MV-4-11 (cell line): ENCODE measurements around the gene PSTPIP1.

ENCODE experiments used
- DNase-seq: peaks from one replicate; lab custom pipeline; 2025; lab: John Stamatoyannopoulos, UW

The PSTPIP1 gene

DNA sequence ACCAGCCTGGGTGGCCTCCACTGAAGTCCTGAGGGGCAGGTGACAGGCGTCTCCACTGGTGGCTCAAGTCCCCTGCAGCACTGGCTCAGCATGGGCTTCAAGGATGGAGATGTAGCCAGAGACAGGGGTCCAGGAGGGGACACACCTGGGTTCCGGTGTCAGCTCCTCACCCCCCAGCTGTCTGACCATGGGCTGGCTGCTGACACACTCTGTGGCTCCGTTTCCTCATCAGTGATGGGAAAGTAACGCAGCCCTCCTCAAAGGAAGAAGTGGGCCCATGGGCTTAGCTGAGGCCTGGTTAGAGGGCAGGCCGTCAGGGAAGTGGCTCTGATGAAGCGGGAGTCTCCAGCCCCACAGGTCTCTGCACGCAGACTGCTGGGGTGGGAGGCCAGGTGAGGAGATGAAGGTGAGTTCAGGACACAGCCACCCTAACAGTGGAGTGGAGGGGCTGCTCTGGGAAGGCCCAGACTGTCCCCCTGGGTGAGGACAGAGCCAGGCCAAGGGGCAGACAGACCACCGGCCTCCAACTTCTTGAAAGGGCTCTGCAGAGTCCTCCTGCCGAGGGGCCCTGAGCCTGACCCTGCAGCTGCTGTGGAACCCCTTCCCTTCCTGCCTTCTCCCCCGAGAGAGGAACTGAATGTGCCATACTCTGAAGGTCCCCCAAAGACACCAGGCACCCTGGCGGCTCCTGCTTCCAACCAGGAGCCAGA is 24.0 kb downstream of the PSTPIP1 start:
- DNase-seq: peak; percentile 45

DNA sequence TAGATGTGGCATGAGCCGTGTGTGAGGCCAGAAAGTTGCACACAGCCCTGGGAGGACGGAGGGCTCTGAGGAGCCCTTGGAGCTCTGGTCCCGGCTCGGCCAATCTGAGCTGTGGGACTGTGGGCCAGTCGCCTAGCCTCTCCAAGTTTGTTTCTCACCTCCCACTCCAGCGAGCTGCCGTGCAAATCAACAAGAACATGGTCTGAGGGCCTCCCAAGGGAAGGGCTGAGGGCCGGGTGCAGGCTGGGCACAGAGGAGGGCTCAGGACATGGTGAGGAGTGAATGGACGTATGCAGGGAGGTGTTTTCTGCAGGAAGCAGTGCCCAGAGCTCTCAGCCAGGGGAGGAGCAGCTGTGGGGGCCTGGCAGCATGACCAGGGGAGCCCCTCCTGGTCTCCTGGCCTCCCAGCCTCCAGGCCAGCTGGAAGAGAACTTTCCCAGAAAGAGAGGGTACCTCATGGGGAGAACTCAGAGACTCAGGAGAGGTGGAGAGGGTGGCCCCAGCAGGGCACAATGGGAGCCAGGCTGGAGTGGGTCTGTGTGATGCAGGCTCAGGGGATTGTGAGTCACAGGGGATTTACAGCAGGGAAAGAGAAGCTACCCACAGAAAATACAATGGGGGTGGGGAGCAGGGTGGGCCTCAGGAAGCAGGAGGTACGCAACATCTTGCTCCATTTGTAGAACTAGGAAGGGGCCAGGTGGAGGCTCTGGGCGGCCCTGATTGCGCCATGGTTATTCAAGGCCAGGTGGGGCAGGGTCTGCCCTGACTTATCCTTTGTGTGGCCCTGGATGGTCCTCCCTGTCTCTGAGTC is 24.8 kb downstream of the PSTPIP1 start:
- DNase-seq: peak; percentile 46

DNA sequence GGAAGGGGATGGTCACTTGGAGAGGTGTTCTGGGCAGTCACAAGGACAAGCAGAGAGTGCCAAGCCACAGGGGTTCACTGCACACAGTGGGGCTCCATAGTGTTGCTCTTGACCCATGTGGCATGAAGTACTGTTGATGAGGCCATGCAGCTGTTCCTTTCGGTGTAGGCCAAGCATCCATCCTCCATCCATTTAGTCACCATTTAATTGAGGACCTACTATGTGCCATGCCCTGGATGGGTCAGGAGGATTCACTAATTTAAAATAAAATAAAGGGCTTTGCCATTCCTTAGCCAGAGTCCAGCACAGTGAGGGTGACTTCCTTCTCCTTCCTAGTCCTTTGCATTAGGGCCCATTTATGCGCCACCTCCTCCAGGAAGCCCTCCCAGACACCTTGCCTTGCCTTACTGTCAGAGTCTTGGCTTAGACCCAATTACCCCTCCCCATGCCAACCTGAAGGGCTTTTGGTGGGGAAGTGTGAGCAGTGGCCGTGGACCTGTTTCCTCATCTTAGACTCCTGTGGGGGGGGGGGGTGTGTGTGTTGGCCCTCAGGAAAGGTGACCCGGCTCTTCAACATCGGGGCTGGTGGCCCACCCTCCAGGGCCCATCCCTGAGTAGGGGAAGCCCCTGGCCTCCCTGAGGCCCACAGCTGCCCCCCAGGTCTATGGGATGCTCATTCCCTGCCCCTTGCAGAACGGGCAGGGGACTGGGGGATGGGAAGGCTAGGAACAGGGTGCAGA is 25.6 kb downstream of the PSTPIP1 start:
- DNase-seq: no peak

DNA sequence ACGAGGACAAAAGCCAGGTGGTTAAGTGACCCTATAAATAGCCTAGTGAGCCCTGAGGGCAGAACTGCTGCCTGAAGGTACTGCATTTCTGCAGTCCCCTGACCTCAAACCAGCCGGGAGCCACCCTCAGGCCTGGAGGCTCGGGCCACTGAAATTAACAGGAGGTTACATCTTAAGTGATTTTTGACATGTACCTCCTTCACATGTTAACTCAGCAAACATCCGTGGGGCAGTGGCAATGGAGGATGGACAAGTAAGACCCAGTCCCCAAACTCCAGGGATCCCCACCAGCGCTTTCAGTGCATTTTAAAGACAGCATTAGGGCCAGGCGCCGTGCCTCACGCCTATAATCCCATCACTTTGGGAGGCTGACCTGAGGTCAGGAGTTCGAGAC is 26.2 kb downstream of the PSTPIP1 start:
- DNase-seq: no peak

DNA sequence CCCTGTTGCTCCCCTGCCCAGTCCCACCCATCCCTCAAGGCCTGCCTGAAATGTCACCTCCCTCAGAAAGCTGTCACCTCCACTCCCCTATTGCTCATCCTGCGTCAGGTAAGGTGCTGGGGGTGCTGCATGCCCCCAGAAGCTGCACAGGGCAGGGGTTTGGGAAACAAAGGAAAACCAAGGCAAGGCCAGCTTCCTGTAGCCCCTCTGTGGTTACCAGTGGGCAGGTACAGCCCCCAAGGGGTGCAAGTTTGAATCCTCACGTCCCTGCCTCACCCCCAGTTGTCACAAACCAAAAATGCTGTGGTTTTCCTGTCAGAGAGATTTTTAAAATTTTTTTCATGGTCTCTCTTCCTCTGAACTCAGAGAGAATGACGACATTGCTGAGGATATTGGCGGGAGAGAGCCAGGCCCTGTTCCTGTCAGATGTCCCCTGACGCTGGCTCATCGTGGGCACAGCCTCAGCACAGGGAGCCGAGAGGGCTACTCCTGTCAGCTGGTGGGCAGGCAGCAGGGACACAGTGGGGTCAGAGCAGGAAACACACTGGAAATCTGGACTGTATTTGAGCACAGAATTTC is 27.0 kb downstream of the PSTPIP1 start:
- peak; percentile 67 for DNase-seq

DNA sequence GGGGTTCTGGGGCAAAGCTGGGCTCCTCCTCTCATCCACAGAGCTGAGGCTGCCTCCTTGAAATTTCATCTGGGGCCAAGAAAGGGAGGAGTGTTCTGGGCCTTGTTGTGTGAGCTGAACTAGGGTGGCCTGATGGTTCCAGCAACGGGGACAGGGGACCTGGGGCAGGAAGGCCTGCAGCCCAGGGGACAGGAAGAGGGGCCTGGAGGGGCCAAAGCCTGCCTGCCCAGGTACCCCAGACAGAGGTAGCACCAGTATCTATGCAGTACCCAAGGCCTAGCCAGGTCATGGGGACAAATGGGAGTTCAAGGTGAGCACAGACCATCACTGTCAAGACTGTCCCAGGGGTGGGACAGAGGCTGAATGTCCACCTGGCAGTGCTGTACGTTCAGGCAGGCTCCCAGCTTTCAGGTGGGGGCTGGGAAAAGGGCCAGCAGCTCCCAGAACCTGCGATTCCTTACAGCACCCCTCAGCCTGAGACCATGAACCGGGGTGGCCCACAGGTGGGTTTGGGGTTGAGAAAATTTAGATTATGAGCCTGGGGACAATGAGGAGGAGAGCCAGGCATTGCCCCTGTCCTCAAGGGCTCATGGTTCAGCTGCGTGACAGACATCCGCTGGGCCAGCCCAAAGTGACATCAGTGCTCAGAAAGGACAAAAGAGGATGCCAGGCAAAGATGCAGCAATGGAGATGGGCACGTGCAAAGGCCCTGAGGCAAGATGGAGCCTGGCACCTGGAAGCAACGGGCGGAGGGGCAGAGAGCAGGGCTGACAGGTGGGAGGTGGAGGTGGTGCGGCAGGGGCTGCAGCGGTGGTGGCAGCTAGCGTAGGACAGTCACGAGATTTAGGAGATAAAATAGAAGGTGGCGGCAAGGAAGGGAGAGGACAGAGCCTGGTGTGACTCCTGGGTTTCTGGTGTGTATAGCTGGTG is 28.0 kb downstream of the PSTPIP1 start:
- no peak for DNase-seq

DNA sequence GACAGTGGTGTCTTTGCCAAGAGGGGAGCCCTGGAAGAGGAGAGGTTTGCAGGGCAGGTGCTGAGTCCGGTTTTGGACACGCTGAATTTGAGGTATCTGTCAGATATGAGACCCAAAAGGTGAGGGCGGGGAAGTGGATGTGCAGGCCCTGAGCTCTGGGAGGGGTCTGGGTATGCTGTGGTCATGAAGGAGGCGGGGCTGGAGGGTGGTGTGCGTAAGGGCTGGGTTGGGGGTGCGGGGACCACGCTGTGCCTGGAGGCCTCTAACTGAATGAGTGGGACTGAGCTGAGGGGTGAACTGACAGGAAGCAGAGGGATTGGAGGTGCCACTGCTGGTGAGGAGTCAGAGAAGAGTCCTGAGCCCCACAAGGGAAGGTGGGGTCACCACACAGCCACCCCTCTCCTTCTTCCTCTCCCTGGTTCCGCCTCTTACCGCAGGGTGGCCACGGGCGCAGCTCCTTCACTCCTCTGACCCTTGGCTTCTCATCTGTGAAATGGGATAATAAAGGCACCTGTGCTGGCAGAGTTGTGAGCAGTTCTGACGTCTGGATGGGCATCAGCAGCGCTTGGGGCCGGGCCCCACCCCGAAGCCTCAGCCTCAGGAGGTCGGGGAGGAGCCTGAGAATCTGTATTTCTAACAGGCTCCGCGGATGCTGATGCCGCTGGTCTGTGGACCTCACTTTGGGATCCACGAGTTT is 28.8 kb downstream of the PSTPIP1 start:
- DNase-seq: no peak

DNA sequence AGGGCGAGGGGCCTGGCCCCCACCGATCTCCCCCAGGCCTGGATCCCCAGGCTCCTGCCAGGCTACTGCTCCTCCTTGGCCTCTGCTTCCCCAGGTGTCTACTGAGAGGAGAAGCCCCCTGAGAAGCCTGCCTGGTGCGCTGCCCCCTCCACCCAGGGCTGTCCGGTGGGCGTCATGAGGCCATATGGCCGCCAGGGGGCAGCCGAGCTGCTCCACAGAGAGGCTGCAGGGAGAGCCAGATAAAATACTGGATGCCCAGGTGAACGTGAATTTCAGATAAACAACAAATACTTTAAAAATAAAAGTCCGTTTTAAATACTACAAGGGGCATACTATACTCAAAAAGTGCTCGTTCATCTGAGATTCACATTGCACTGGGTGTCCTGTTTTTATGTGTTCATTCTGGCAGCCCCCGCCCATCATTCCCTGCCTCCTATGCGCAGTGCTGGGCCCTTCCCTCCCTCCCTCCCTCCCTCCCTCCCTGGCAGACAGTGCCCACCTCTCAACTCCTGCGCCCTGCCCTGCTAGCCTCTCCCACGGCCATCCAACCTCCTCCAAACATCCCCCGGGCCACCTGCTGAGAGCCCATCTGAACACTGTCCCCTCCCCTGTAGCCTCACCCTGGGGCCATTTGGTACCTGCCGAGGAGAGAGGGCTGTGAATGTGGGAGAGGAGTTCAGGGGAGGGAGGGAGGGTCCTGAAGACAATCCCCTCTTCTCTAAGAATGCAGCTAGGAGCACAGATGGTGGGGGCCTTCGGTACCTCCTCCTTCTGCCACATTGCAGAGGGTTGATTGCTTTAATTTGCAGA is 29.6 kb downstream of the PSTPIP1 start:
- DNase-seq: peak; percentile 17

DNA sequence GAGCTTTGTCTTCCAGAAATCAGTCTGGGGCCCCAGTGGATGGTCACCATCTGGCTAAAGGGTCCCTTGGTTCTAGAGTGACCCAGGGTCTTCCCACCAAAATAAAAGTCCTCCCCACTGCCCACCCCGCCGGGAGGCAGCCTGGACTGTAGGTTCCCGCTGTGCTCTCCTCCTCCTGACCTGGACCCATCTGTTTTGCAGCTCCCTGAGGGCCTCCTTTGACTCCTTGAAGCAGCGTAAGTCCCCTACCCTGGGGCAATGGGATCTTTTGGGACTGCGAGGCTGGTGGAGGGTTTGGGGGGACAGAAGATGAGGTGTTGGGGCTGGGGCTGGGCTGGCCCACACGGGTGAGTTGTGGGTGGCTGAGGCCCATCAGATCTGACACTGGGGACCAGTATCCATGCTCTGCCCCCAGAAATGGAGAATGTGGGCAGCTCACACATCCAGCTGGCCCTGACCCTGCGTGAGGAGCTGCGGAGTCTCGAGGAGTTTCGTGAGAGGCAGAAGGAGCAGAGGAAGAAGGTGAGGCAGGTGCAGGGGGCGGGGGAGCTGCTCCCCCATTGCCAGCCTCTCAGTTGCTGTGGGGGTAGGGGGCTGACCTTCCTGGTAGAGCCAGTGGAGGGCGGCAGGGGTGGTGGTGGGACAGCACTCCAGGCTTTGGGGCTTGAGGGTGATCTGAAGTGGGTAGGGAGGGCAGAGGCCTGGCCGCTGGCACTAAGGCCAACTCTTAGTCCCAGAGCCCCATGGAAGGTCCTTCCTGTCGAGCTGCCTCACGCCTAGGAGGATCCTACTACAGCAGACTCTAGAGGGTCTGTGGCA is 30.4 kb downstream of the PSTPIP1 start:
- no peak for DNase-seq

DNA sequence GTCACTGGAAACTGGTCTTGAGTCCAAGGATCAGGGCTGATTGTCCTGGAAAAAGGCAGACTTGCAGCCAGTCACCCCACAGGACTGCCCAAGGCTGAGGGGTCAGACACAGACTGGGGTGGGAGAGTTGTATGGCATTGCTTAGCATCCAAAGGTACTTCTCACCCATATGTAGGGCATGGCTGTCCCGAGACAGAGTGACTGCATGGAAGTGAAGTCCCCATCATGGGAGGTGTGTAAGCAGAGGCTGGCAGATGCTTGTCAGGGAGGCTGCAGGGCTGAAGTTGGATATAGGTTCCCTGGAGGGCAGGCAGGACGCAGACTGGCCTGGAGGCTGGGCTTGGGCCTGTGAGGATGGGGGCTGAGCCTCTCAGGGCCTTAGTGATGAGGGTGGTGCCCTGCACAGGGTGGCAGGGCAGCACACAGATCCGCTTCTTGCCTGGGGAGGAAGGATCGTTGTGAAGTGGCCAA is 31.1 kb downstream of the PSTPIP1 start:
- DNase-seq: no peak

DNA sequence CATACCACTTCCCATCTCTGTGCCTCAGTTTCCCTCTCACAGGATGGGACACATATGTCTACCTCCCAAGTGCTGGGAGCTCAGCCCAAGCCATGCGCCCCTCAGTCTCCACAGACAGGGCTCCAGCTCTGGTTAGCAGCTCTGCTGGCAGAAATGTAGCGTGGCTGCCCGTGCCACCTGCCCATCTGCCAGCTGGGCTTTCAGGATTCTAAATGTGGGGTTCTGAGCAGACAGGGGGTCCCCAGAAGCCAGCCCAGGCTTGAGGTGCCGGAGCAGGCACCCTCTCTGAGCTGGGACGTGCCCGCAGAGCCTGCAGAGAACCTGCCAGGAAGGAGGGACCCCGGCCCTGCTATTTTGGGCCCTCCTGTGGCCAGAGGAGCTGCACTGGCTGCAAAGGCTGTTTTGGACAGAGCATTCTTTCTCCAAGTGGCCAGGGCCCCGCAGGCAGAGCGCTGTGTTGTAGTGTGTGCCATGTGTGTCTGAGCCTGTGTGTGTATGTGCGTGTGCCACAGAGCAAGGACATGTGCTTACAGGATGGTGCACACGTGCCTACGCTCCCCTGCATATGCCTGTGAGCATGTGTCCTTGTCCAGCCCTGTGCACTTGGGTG is 31.7 kb downstream of the PSTPIP1 start:
- DNase-seq: no peak

DNA sequence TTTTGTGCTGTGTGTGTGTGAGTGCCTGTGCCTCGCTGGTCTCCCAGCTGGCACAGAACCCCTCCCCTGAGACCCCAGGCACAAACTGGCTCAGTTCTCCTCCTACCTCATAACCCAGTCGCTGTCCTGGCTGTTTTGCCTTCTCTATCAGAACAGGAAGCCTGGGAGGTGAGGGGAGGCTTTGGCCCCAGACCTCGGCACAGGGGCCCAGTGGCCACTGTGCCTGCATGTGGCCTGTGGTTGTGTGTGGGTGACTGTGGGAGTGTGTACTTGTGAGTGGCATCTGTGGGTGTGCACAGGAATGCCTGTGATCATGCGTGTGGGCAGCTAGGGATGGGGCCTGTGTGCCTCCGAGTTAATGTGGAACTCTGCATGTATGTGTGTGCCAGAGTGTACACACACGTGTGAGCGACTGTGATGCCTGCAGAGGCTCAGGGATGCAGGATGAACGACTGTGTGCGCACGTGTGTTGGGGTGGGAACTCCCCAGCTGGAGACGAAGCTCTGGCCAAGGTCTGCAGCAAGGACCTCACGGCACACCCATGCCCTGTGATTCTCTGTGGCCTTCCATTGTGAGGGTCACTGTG is 32.3 kb downstream of the PSTPIP1 start:
- DNase-seq: no peak

DNA sequence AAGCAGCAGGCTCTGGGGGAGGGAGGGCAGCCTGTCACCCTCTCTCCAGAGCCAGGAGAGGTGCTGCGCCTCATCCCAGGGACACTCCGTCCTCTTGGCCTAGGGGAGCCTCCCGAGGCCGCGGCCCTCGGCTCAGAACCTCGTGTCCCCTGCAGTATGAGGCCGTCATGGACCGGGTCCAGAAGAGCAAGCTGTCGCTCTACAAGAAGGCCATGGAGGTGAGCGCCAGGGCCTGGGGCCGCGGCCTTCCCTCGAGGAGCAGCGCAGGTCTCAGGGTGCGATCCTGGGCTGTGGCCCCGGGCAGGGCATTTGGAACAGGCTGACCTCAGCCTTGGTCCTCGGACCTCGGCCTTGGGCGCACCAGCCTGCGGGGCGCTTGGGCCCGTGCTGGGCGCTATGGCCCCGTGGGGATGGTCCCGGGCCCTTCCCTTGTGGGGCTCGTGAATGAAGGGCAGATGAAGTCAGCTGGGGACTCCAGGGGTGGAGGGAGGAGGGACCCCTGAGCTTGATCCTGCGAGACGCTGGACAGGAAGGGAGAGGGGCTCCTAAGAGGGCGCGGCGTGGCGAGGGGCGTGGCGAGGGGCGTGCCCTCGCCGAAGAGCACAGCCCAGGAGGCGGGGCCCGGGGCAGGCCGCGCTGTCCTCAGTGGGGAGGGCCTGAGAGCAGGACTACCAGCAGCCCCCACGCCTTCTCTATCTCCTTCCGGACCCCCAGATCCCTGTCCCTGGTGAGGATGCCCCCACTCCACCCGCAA is 32.9 kb downstream of the PSTPIP1 start:
- no peak for DNase-seq

DNA sequence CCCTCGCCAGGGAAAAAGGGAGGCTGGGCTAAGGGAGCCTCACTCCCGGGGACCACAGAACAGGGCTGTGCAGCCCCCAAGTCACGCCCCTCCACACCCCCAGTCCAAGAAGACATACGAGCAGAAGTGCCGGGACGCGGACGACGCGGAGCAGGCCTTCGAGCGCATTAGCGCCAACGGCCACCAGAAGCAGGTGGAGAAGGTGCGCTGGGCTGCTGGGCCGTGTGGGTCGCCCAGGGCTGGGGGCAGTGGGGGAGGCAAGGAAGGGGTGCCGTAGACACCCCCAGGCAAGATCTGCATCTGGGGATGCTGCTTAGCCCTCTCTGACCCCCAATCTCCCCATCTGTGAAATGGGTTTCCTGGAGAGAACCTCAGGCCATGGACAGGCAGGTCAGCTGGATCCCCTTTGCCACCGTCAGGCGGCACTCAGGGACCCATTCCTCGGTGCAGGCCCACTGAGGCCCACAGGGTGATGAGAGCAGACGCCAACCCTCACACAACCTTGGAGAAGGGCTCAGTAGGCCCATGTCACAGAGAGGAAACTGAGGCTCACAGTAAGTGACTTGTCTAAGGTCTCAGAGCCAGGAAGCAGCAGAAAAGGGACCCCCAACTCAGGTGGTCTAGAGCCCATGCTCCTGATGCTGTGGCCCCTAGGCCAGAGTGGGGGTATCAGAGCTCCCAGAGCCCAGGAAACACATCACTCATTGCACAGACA is 33.7 kb downstream of the PSTPIP1 start:
- DNase-seq: no peak

DNA sequence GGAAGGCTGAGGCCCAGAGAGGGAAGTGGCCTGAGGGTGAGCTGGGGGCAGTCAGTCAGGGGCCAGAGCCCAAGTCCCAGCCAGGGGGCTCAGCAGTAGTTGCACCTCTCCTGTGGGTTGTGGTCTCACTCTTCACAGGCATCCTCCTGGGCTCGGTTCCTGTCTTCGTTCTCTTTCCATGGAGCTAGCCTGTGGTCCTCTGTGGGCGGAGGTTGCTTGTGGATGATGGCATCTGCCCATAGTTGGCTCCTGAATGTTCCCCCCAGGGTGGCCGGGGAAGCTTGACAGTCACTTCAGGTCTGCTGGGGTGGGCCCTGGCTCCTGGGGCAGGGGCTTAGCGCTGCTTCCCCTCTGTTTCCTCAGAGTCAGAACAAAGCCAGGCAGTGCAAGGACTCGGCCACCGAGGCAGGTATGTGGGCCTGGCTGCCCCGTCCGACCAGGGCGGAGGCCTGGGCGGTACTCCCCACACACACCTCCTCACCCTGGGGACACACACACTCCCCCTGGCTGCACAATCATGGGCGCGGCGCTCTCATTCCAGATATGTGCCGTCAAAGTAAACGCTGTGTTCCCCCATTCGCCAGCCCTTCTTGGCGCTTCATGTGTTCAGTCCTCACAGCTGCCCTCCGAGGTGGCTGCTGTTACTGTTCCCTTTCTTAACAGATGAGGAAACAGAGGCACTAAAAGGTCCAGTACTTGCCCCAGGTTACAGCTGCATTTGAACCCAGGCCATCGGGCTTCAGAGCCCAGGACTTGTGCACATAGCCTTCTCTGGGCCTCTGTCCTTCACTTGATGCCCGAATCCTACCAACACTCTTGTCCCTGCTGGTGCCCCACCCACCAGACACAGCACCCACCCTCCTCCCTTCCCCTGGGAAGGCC is 34.5 kb downstream of the PSTPIP1 start:
- no peak for DNase-seq
